Natural killer cell treated with Interleukin-12 subunit alpha and Interleukin-12 subunit beta and Interleukin-15 and Interleukin-18, amount 100 ng/mL, for 72 hours (primary cell): Measurements from ENCODE around the gene LRRC2. TPM values are rescaled to one million over a fixed set of nuclear protein-coding genes. Genes with fewer than 3 reads are reported as not detected.

Experiments
- ATAC-seq, 2 donors: fragments of 150-1000 bp; cut with Tn5 transposase in 1 of 2; sonication (Bioruptor Pico), chemical (Tn5 transposase) in 1 of 2; 2 replicates each; pipeline ENCODE4 v1.10.0; 2021
- DNase-seq: peaks from one replicate; pipeline ENCODE4 v3.0.0; 2022; ENCODE audit warnings: low spot score
- H3K27ac Mint-ChIP-seq, 2 donors: 1 replicate in 1 of 2; 2 replicates in 1 of 2; pipeline ENCODE4 v1.8.0; 2022; ENCODE audit warnings: mixed read lengths in 2 of 2, mild to moderate bottlenecking in 1 of 2, moderate library complexity in 1 of 2
- H3K27me3 Mint-ChIP-seq, 2 donors: 1 replicate in 1 of 2; 2 replicates in 1 of 2; pipeline ENCODE4 v1.8.0; 2022; ENCODE audit warnings: mixed read lengths in 2 of 2
- H3K36me3 Mint-ChIP-seq: one replicate; pipeline ENCODE4 v1.8.0; 2022; ENCODE audit warnings: mixed read lengths
- H3K4me1 Mint-ChIP-seq, 2 donors: 1 replicate in 1 of 2; 2 replicates in 1 of 2; pipeline ENCODE4 v1.8.0; 2022; ENCODE audit warnings: low read depth in 2 of 2, mixed read lengths in 2 of 2, mild to moderate bottlenecking in 1 of 2
- H3K4me3 Mint-ChIP-seq: one replicate; pipeline ENCODE4 v1.8.0; 2022; ENCODE audit warnings: mixed read lengths
- H3K9me3 Mint-ChIP-seq: 2 replicates; pipeline ENCODE4 v1.8.0; 2022; ENCODE audit warnings: mixed read lengths
- total RNA-seq, 2 donors: library from RNA; stranded (reverse); gene quantifications; one replicate each; pipeline ENCODE4 v1.2.3, GENCODE V29; 2022

Gene LRRC2, protein sequence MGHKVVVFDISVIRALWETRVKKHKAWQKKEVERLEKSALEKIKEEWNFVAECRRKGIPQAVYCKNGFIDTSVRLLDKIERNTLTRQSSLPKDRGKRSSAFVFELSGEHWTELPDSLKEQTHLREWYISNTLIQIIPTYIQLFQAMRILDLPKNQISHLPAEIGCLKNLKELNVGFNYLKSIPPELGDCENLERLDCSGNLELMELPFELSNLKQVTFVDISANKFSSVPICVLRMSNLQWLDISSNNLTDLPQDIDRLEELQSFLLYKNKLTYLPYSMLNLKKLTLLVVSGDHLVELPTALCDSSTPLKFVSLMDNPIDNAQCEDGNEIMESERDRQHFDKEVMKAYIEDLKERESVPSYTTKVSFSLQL
- not detected for total RNA-seq

DNA sequence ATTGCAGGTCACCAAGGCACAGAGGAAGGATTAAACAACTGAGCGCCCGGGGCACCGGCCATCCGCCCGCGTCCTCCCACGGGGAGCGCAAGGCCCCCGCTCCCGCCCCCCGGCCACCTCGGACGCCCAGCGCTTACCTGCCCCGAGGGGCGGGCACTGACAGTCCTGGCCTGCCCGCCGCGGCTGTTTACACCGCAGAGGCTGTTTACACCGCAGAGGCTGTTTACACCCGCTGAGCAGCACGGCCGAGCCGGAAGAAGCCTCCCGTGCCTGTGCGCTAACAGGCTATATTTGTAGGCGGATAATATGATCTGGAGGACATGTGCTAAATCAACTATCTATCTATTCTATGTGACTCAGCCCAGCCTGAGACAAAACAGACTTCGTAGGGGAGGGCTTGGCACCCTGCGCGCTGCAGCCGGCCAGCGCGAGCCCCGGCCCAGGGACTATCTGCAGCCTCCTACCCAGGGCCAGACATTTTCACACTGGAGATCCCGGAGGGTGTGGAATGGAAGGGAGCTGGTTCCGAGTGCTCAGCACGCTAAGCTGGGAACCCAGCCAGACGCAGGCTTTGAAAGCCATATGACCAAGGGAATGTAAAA, at the start of gene LRRC2:
TSS of gene LRRC2 (minus strand) at position 263 of the 602 bp plus-strand sequence. CDS start 14,711 bp downstream, outside the sequence.
- Mint-ChIP-seq H3K27ac (no peak within 1 kb of the TSS), H3K27me3 (peaks cover 38% of the 10 kb centered on the region in 2 donors), H3K36me3 (no peaks in the 10 kb centered on the region), H3K4me1 (peaks cover 6 to 16% of the 10 kb centered on the region in 2 donors), H3K4me3 (peak within 1 kb of the TSS; percentile 37), H3K9me3 (no peaks in the 10 kb centered on the region)
- no peak for DNase-seq
- ATAC-seq: peak; percentile 62 to 75

DNA sequence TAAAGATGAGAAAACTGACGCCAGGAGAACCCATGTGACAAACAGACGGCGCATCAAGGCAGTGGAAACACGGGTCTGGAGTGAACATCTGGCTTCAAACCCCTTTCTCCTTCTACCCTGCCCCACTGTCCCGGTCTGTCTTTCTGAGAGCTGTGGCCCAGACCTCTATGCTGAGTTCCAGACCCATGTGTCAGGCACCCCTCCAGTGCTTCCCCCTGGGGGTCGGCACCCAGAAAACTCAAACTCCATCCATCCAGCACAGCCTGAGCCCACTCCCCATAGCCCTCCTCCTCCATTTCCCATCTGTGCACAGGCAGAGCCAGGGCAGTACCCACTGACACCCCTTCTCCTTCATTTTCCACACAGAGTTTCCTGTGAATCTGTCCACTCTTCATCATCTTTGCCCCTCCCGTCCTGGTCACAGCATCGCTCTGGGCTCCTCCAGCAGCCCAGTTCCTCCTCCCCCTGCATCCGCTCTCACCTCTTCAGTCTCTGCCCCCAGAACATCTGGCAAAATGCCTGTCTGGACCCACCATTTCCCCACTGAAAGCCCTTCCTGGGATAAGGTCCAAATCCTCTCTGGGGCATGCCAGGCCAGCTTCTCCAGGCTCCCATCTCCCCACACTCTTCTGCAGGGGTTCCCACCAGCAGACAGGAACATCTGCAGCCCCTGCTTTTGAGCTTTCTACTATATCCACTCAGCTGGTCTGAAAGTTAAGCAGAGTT, 49.1 kb upstream of the LRRC2 start:
- H3K36me3 Mint-ChIP-seq: no peaks in the 10 kb centered on the region
- H3K27ac Mint-ChIP-seq: no peak overlapping the region
- no peaks in the 10 kb centered on the region for H3K9me3 Mint-ChIP-seq
- no peak for ATAC-seq
- H3K27me3 Mint-ChIP-seq: peaks cover 23 to 41% of the 10 kb centered on the region in 2 donors
- no peak overlapping the region for H3K4me3 Mint-ChIP-seq
- no peak for DNase-seq
- H3K4me1 Mint-ChIP-seq: no peaks in the 10 kb centered on the region

DNA sequence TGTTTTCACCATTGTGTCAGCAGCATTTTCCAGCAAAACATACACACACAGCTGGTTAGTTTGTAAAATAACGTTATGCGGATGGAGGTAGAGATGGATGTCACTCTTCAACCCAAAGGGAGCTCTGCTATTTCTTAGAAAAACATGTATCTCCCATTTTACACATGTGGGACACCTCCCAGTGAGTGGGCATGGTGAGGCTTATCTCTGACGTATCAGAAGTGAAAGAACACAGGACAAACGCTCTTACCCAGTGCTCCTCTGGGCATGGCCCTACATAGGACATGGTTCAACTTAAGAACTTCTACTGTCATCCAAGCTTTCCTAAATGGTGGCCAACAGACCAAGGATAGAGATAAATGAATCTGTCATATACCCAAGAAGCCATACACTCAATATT, 48.3 kb upstream of the LRRC2 start:
- DNase-seq (no peak), ATAC-seq (no peak)
- H3K4me3 Mint-ChIP-seq: no peak overlapping the region
- H3K27ac Mint-ChIP-seq: no peak overlapping the region
- H3K9me3 Mint-ChIP-seq: no peaks in the 10 kb centered on the region
- H3K4me1 Mint-ChIP-seq: no peaks in the 10 kb centered on the region
- H3K27me3 Mint-ChIP-seq: peaks cover 20 to 37% of the 10 kb centered on the region in 2 donors
- no peaks in the 10 kb centered on the region for H3K36me3 Mint-ChIP-seq

DNA sequence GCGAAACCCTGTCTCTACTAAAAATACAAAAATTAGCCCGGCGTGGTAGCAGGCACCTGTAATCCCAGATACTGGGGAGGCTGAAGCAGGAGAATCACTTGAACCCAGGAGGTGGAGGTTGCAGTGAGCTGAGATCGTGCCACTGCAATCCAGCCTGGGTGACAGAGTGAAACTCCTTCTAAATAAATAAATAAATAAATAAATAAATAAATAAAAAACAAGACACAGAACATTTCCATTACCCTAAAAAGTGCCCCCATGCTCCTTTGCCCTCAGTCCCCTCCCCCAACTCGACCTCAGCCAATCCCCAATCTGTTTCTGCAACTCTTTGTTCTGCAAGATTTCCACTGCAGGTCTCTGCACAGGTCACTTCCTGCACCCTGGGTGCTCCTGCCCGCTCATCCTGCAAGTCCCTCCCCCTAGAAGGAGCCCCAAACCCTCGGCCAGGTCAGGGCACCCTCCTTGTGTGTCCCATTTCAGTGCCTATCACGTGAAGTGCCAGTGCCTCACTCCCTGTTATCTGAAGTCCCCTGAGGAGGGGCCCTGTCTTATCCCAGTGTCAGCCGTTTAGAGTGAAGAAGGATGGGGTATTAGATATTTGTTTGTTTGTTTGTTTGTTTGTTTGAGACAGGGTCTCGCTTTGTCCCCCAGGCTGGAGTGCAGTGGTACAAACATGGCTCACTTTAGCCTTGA, 47.4 kb upstream of the LRRC2 start:
- ATAC-seq (no peak), DNase-seq (no peak)
- H3K9me3 Mint-ChIP-seq: no peaks in the 10 kb centered on the region
- no peak overlapping the region for H3K27ac Mint-ChIP-seq
- no peak overlapping the region for H3K4me3 Mint-ChIP-seq
- peaks cover 15 to 29% of the 10 kb centered on the region in 2 donors for H3K27me3 Mint-ChIP-seq
- no peaks in the 10 kb centered on the region for H3K4me1 Mint-ChIP-seq
- H3K36me3 Mint-ChIP-seq: no peaks in the 10 kb centered on the region

DNA sequence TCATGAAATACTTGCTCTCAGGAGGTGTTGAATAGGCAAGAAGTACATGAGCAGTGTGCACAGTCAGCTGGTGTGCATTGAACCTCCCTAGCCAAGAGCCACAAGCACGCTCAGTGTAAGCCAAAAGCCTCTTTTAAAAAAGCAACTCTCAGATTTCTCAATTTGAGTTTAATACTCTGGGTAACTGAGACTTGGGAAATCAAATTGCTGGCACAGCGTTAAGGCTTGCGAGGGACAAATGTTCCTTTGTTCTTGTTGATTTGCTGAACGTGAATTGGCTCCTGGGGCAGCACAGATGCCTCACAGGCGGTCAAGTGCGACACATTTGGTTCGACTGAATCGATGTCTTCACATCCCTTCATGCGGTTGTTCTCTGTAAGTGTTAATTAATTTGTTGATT, 46.2 kb upstream of the LRRC2 start, which contains the start of gene FAM240A:
TSS of gene FAM240A (plus strand) at position 202 of the 400 bp plus-strand sequence. CDS start at position 361, 159 bp downstream.
- Mint-ChIP-seq H3K9me3 (no peaks in the 10 kb centered on the region), H3K4me3 (no peak within 1 kb of the TSS), H3K27ac (no peak within 1 kb of the TSS), H3K4me1 (no peaks in the 10 kb centered on the region), H3K36me3 (no peaks in the 10 kb centered on the region), H3K27me3 (peaks cover 15 to 29% of the 10 kb centered on the region in 2 donors)
- DNase-seq (no peak), ATAC-seq (no peak)

DNA sequence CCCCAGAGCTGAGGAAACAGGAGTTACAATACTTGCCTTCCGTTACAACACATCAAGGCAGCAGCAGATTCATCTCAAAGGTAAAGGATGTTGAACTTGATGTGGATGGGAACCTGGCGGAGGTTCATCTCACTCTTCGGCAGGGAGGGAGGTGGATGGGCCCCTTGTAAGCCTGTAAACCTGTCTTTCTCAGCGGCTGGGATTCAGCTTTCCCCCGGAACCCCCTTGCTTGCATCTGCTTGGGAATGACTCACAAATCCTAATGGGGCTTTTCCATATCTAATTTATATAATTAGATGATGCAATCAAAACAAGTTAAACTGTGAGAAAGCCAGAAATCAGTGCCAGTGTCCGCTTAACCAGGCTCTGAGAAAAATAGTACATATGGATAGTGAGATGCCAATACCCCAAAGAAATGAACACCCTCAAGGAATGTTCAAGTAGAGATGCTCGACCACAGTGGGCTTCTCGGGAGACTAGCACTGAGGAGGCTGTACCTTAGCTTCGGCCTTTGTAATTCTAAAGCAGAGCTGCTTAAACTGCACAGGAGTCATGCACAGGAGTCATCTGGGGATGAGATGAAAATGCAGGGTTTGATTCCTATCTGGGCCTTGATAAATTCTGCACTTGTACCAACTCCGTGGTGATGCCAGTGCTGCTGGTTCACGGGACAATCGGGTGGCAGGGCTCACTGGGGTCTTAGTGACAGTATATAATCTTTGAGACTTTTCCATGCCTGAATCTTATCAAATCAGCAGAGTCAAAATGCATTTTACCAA, 44.0 kb upstream of the LRRC2 start:
- ATAC-seq: no peak
- no peak overlapping the region for H3K27ac Mint-ChIP-seq
- no peak overlapping the region for H3K4me3 Mint-ChIP-seq
- no peaks in the 10 kb centered on the region for H3K4me1 Mint-ChIP-seq
- no peaks in the 10 kb centered on the region for H3K9me3 Mint-ChIP-seq
- no peaks in the 10 kb centered on the region for H3K36me3 Mint-ChIP-seq
- H3K27me3 Mint-ChIP-seq: peaks cover 6 to 13% of the 10 kb centered on the region in 2 donors
- no peak for DNase-seq

DNA sequence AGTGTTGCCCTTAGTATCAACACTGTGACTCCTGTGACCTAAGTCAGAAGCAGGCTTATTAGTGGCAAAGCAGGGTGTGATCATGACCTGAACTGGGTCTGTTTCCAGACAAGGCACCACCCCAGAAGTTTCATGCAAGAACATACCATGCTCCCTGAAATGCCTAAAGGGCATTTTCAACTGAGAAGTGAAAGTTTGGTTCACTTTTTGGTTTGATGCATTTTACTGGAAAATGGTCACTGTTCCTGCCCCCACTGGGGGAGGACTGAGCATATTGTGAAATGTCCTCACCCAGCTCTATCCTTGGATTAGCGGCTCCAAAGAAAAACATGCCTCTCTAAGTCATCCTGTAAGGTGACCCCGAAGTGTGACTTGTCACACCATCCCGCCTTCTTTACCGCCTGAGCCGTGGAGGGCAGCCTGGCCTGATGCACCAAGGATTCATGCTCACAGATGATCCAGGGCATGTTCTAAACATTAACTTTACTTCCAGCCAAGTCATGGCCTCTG, 43.2 kb upstream of the LRRC2 start:
- ATAC-seq (no peak), DNase-seq (no peak)
- no peak overlapping the region for H3K4me3 Mint-ChIP-seq
- H3K36me3 Mint-ChIP-seq: no peaks in the 10 kb centered on the region
- peaks cover 6 to 12% of the 10 kb centered on the region in 2 donors for H3K27me3 Mint-ChIP-seq
- no peak overlapping the region for H3K27ac Mint-ChIP-seq
- H3K4me1 Mint-ChIP-seq: peaks cover 0 to 3% of the 10 kb centered on the region in 2 donors
- no peaks in the 10 kb centered on the region for H3K9me3 Mint-ChIP-seq

DNA sequence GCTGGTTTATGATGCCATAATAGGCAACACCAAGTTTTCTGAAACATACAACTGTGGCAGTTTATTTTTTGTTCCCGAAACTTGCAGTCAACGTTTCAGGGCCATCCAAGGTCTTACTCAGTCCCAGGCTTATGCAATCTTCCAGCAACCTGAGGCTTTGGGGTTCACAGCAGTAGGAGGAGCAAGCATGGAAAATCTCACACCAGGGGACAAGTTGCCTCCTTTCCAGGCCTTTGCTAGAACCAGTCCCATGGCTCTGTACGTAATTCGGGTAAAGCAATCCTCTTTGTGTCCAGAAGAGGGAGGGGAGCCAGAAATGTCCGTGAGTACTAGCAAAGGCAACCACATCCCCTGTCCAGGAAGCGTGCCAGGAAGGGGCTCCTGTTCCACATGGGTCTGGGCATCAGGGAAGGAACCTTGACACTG, 41.5 kb upstream of the LRRC2 start:
- no peak for DNase-seq
- no peaks in the 10 kb centered on the region for H3K9me3 Mint-ChIP-seq
- peaks cover 4 to 9% of the 10 kb centered on the region in 2 donors for H3K27me3 Mint-ChIP-seq
- H3K4me1 Mint-ChIP-seq: peaks cover 0 to 8% of the 10 kb centered on the region in 2 donors
- no peak for ATAC-seq
- no peak overlapping the region for H3K4me3 Mint-ChIP-seq
- no peak overlapping the region for H3K27ac Mint-ChIP-seq
- H3K36me3 Mint-ChIP-seq: no peaks in the 10 kb centered on the region

DNA sequence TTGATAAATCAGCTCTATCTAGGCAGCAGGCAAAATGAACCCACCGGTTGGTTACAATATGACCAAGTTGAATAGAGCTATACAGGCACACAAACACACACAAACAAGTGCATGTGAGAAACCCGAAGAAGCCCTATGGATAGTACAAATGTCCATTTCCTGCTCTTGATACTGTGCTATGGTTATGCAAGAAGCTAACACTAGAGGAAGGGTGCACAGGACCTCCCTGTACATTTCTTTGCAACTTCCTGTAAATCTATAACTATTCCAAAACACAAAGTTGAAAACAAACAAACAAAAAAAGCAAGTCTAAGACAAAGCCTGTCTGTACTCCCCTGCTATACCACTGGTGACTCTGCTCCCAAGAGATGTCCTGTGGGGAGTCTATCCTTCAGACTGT, 38.0 kb upstream of the LRRC2 start:
- no peak overlapping the region for H3K4me3 Mint-ChIP-seq
- DNase-seq (no peak), ATAC-seq (no peak)
- H3K36me3 Mint-ChIP-seq: no peaks in the 10 kb centered on the region
- H3K4me1 Mint-ChIP-seq: peaks cover 0 to 8% of the 10 kb centered on the region in 2 donors
- no peak overlapping the region for H3K27ac Mint-ChIP-seq
- H3K27me3 Mint-ChIP-seq: peaks cover 0 to 7% of the 10 kb centered on the region in 2 donors
- no peaks in the 10 kb centered on the region for H3K9me3 Mint-ChIP-seq

DNA sequence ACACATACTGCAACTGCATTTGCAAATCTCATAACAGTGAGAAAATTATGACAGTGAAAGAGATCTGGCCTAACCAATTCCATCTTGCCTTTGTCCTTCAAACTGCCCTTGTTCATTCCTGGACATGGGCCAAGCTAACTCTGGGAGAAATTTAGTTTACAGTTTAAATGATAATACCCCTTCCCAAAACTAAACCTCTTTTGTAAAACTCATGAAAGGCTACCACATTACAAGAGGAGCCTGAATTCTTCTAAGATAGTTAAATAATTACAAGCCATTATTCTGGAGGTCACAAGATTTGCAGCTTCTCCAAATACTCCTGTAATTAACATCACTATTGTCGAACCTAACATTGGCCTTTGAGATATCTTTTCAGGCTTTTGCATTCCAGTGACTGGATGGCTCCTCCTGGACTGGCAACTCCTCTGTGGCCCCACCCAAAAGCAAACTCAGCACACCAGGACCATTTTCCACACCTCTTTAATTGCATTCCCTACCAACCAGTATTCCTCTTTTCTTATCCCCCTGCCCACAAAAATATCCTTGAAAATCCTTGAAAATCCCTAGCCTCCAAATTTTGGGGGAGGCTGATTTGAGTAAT, 37.4 kb upstream of the LRRC2 start:
- ATAC-seq (no peak), DNase-seq (no peak)
- peaks cover 0 to 8% of the 10 kb centered on the region in 2 donors for H3K4me1 Mint-ChIP-seq
- no peaks in the 10 kb centered on the region for H3K36me3 Mint-ChIP-seq
- H3K9me3 Mint-ChIP-seq: no peaks in the 10 kb centered on the region
- H3K27me3 Mint-ChIP-seq: peaks cover 0 to 7% of the 10 kb centered on the region in 2 donors
- H3K27ac Mint-ChIP-seq: no peak overlapping the region
- no peak overlapping the region for H3K4me3 Mint-ChIP-seq

DNA sequence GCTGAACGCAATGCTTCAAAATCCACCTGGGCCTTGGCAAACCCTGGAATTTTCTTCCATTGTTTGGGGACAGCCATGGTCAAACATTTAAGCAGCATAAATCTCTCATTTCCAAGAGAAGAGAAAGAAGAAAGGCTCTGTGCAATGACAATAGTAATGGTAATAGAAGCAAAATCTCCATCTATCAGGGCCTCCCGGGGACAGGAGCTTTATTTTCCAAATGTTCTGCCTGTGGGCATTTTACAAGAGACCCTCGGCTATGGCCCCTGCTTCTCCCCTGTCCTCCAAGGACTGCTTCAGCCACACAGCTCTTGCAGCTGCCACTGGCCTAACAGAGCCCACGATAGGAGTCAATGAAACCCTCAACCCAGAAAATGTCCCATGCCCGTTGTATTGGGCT, 33.5 kb upstream of the LRRC2 start:
- H3K36me3 Mint-ChIP-seq: no peaks in the 10 kb centered on the region
- no peak overlapping the region for H3K27ac Mint-ChIP-seq
- DNase-seq: no peak
- peaks cover 0 to 8% of the 10 kb centered on the region in 2 donors for H3K4me1 Mint-ChIP-seq
- no peak for ATAC-seq
- no peaks in the 10 kb centered on the region for H3K9me3 Mint-ChIP-seq
- no peak overlapping the region for H3K4me3 Mint-ChIP-seq
- peaks cover 0 to 6% of the 10 kb centered on the region in 2 donors for H3K27me3 Mint-ChIP-seq

DNA sequence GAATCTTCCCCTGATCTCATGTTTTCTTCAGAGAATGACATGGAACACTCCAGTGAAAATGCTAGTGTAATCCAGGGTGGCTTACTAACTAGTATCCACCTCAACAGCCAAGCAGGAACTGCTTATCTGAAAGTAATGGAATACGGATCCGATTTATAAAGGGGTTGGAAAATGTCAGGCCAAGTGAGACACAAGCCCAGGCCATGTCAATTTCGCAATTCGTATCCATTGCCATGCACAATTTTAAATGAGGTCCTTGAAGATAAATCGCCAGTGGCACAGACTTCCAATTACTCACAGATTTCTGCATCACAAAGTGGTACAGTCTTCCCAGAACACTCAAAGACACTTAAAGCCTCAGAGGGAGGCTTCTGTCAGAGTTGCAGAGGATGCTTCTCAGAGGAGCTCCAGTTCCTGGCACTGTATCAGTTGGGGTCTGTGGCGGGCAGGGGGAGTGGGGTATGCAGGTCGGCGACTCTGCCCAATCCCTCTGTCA, 29.8 kb upstream of the LRRC2 start:
- Mint-ChIP-seq H3K27me3 (peaks cover 14 to 15% of the 10 kb centered on the region in 2 donors), H3K4me3 (no peak overlapping the region), H3K9me3 (no peaks in the 10 kb centered on the region), H3K4me1 (no peaks in the 10 kb centered on the region), H3K27ac (no peak overlapping the region), H3K36me3 (no peaks in the 10 kb centered on the region)
- DNase-seq (no peak), ATAC-seq (no peak)
